MM.1S (cell line): ENCODE measurements around the gene CCDC159.

Experiments
- EZH2 ChIP-seq: fragments of 300-600 bp; sonication (generic); optimal IDR thresholded peaks from 2 replicates; pipeline ENCODE3; 2017; ENCODE audit warnings: low read depth, mild to moderate bottlenecking, antibody characterized with exemption, low read length, mixed read lengths
- EZH2phosphoT487 ChIP-seq: fragments of 300-600 bp; sonication (generic); IDR thresholded peaks from 2 replicates; pipeline ENCODE4 v1.6.1; 2018; ENCODE audit warnings: antibody characterized with exemption, low read length
- TF ChIP-seq, protein P1 (sequence below): fragments of 300-600 bp; sonication (generic); IDR thresholded peaks from 2 replicates; pipeline ENCODE4 v1.5.1; 2016; ENCODE audit warnings: antibody characterized with exemption, low read length, mixed read lengths

DNA sequence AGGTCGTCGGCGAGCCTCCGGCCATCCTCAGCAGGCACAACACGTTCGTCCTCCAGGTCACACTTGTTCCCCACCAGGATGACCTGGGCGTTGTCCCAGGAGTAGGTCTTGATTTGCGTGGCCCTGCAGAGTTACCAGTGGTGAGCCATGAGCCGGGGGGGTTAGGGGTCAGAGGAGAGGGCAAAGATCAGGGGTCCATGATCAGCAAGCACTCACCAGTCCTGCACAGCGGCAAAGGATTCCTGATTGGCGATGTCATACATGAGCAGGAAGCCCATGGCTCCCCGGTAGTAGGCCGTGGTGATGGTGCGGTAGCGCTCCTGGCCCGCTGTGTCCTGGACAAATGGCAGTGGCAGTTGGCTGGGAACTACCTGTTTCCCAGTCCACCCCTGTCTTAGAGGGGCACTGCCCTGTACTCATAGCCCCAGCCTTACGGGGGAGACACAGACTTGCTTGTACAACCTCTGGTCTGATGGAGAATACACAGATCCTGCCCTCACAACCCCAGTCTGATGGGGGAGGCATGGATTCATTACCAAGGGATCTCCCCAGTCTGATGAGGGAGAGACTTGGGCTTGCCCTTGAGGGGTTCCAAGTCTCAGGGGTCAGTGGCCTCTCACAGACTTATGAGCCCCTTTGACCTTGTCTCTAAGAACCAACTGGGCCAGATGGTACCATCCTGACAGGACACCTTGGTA is 10.7 kb upstream of the CCDC159 start:
- TF ChIP-seq, protein P1, sequence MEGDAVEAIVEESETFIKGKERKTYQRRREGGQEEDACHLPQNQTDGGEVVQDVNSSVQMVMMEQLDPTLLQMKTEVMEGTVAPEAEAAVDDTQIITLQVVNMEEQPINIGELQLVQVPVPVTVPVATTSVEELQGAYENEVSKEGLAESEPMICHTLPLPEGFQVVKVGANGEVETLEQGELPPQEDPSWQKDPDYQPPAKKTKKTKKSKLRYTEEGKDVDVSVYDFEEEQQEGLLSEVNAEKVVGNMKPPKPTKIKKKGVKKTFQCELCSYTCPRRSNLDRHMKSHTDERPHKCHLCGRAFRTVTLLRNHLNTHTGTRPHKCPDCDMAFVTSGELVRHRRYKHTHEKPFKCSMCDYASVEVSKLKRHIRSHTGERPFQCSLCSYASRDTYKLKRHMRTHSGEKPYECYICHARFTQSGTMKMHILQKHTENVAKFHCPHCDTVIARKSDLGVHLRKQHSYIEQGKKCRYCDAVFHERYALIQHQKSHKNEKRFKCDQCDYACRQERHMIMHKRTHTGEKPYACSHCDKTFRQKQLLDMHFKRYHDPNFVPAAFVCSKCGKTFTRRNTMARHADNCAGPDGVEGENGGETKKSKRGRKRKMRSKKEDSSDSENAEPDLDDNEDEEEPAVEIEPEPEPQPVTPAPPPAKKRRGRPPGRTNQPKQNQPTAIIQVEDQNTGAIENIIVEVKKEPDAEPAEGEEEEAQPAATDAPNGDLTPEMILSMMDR, result no peak
- TF ChIP-seq EZH2, result no peak
- no peak for TF ChIP-seq EZH2phosphoT487
